Transverse colon (tissue), 4 donors: ENCODE data around the gene UGT1A5.

Source experiments
- EP300 ChIP-seq: sonication (generic); formaldehyde crosslinking; IDR thresholded peaks from one replicate; pipeline ENCODE4 v1.6.1; 2017; ENCODE audit warnings: antibody characterized with exemption, low read depth
- POLR2A ChIP-seq: fragments of 450-650 bp; IDR thresholded peaks from one replicate; pipeline ENCODE4 v1.6.1; 2016; ENCODE audit warnings: antibody characterized with exemption, mild to moderate bottlenecking, moderate library complexity
- POLR2AphosphoS5 ChIP-seq, 3 donors: sonication (generic); formaldehyde crosslinking; IDR thresholded peaks; one replicate each; pipeline ENCODE4 v1.6.1; 2016; ENCODE audit warnings: antibody characterized with exemption in 3 of 3
- TF ChIP-seq, protein P1 (sequence below), 5 experiments: fragments of 200-600 bp in 3 of 5; fragments of 450-650 bp in 2 of 5; sonication (generic) in 3 of 5; IDR thresholded peaks; 1 replicate in 2 of 5; 2 replicates in 3 of 5; pipeline ENCODE4 v1.5.1; 2016 to 2017; ENCODE audit warnings: antibody characterized with exemption in 5 of 5, inconsistent platforms in 3 of 5, mild to moderate bottlenecking in 2 of 5, moderate library complexity in 1 of 5

DNA sequence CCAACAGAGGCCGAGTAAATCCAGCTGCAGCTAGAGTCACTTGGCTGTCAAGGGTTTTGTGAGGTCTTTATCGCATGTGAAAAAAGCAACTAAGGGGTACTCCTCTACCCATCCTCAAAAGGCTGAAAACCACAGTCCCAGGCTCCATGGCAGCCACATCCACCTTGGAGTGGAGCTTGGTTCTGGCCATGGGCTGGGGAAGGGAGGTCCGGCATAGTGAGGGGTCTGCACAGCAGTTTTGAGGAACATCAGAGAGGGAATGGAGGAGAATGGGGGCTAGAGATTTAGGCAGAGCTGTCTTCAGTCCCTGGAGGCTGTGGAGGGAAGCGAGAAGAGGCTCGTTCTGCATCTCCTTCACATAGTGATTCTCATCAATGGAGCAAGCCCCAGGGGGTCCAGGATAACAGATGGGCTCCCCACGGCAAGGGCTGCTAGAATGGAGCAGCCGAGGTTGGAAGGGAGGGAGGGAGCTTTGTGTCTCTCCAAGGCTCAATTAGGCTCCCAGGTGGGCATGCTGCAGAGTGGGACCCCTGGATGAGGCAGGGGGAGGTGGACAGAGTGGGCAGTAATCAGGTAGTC is 86.5 kb downstream of the UGT1A5 start:
- TF ChIP-seq, protein P1, sequence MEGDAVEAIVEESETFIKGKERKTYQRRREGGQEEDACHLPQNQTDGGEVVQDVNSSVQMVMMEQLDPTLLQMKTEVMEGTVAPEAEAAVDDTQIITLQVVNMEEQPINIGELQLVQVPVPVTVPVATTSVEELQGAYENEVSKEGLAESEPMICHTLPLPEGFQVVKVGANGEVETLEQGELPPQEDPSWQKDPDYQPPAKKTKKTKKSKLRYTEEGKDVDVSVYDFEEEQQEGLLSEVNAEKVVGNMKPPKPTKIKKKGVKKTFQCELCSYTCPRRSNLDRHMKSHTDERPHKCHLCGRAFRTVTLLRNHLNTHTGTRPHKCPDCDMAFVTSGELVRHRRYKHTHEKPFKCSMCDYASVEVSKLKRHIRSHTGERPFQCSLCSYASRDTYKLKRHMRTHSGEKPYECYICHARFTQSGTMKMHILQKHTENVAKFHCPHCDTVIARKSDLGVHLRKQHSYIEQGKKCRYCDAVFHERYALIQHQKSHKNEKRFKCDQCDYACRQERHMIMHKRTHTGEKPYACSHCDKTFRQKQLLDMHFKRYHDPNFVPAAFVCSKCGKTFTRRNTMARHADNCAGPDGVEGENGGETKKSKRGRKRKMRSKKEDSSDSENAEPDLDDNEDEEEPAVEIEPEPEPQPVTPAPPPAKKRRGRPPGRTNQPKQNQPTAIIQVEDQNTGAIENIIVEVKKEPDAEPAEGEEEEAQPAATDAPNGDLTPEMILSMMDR (IDR thresholded peaks at IDR 0.05) = no peak
- no peak for TF ChIP-seq POLR2A
- no peak for TF ChIP-seq EP300
- no peak for TF ChIP-seq POLR2AphosphoS5 (IDR thresholded peaks at IDR 0.05)
